GM21576 (cell line): ENCODE data around the gene FBXO22.
"Not testable (repeated sequence)": the region's sequence is repeated elsewhere in the genome, so short reads cannot be mapped to it uniquely, and the experiment has no call there.

ENCODE experiments used
- ATAC-seq: cut with Tn5 transposase; IDR thresholded peaks from one replicate; pipeline ENCODE4 v1.9.1; 2021; ENCODE audit warnings: mild to moderate bottlenecking, moderate library complexity; ENCODE audit not compliant: unreplicated experiment

Gene FBXO22

GRCh38 chr15:75966073-75966472, 62.4 kb downstream of the FBXO22 start:
- no peak for ATAC-seq

GRCh38 chr15:75976766-75977165, 73.1 kb downstream of the FBXO22 start:
- ATAC-seq: not testable (repeated sequence)

GRCh38 chr15:75981149-75981815, 77.6 kb downstream of the FBXO22 start:
- ATAC-seq: no peak

- no peak for ATAC-seq
Observed at GRCh38 chr15:75982468-75982867, 78.8 kb downstream of the FBXO22 start.

GRCh38 chr15:75984706-75985105, 81.0 kb downstream of the FBXO22 start:
- not testable (repeated sequence) for ATAC-seq

- ATAC-seq: no peak
Observed at GRCh38 chr15:75985971-75986370, 82.3 kb downstream of the FBXO22 start.

GRCh38 chr15:75989045-75989444, 85.4 kb downstream of the FBXO22 start:
- ATAC-seq: no peak

GRCh38 chr15:75989875-75990274, 86.2 kb downstream of the FBXO22 start:
- no peak for ATAC-seq
